ENCODE measurements around the gene SPG7.

DNA sequence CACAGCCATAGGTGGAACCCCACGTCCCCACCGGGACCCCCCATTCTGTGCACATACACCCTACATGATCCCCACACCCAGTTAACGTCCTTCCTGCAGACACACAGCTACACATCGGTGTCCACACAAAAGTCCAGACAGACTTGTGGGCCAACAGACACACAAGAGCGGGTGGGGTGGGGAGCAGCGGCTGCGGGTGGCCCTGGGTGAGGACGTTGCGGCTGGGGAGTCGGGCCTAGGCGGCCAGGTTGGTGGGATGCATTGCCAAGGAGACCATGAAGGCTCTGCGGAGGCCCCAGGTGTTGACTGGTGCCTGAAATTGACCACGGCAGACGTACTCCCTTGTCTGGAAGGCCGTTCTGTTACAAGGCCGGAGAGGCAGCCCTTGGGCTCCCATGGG lies 96.6 kb downstream of the SPG7 start:
- no peak for TF ChIP-seq EZH2 (IDR thresholded peaks at IDR 0.05; ENCODE audit: borderline replicate concordance)
- TF ChIP-seq, protein P1, sequence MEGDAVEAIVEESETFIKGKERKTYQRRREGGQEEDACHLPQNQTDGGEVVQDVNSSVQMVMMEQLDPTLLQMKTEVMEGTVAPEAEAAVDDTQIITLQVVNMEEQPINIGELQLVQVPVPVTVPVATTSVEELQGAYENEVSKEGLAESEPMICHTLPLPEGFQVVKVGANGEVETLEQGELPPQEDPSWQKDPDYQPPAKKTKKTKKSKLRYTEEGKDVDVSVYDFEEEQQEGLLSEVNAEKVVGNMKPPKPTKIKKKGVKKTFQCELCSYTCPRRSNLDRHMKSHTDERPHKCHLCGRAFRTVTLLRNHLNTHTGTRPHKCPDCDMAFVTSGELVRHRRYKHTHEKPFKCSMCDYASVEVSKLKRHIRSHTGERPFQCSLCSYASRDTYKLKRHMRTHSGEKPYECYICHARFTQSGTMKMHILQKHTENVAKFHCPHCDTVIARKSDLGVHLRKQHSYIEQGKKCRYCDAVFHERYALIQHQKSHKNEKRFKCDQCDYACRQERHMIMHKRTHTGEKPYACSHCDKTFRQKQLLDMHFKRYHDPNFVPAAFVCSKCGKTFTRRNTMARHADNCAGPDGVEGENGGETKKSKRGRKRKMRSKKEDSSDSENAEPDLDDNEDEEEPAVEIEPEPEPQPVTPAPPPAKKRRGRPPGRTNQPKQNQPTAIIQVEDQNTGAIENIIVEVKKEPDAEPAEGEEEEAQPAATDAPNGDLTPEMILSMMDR (IDR thresholded peaks at IDR 0.05; ENCODE audit: poor library complexity), result no peak
- no peak for TF ChIP-seq EZH2phosphoT487 (IDR thresholded peaks at IDR 0.05; ENCODE audit: low read depth, severe bottlenecking, unreplicated experiment)

Data from hepatocyte (in vitro differentiated cells).